HEK293T (cell line): ENCODE results near the gene CSTF3.

ENCODE experiments used
- SP1 ChIP-seq: fragments of 450-650 bp; IDR thresholded peaks from 2 replicates; pipeline ENCODE4 v1.6.1; 2017
- SUZ12 ChIP-seq: fragments of 450-650 bp; IDR thresholded peaks from 2 replicates; pipeline ENCODE4 v1.6.1; 2016; ENCODE audit warnings: mild to moderate bottlenecking
- ZNF384 ChIP-seq: fragments of 450-650 bp; IDR thresholded peaks from 2 replicates; pipeline ENCODE4 v1.6.1; 2016

DNA sequence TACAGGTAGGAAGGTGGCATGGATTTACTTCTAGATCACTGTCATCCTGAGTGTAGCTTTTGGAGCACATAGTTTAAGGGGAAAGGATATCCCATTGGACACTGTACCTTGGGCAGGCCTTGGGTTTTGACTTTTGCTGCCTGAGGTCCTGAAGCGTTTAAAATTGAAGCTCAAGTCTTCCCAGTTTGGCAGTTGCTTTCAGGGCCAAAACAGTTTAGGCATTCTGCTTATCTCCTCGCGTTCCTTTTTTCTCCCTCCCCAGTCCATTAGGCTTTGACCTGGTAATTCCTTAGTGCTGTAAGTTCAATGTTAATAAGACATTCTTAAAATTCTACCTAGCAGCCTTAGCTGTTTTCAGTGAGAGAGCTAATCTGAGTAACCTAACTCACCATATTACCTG lies 35.7 kb downstream of the CSTF3 start:
- TF ChIP-seq SP1 (no peak), ZNF384 (no peak), SUZ12 (no peak)
